Muscle layer of colon (tissue), 2 donors: Measurements from ENCODE around the gene FRMD3.
A peak's percentile ranks its signal among the peaks of the same experiment; 100 is the strongest.

ENCODE experiments used
- H3K27ac ChIP-seq: one replicate; pipeline ENCODE4 v1.7.0; 2013; ENCODE audit warnings: low read depth, mild to moderate bottlenecking, low read length, moderate library complexity
- H3K27me3 ChIP-seq, 2 donors: one replicate each; pipeline ENCODE4 v1.7.0; 2013; ENCODE audit warnings: low read length in 2 of 2, mild to moderate bottlenecking in 2 of 2; ENCODE audit not compliant: insufficient read depth in 2 of 2, control insufficient read depth in 1 of 2
- H3K36me3 ChIP-seq: one replicate; pipeline ENCODE4 v1.7.0; 2013; ENCODE audit warnings: mild to moderate bottlenecking, low read length; ENCODE audit not compliant: insufficient read depth
- H3K4me1 ChIP-seq: one replicate; pipeline ENCODE4 v1.7.0; 2013; ENCODE audit warnings: mild to moderate bottlenecking, low read length; ENCODE audit not compliant: insufficient read depth
- H3K4me3 ChIP-seq, 2 donors: one replicate each; pipeline ENCODE4 v1.7.0; 2013; ENCODE audit warnings: low read length in 2 of 2, low read depth in 1 of 2, mild to moderate bottlenecking in 1 of 2, moderate library complexity in 1 of 2
- H3K9ac ChIP-seq: one replicate; pipeline ENCODE4 v1.7.0; 2013; ENCODE audit warnings: low read length
- H3K9me3 ChIP-seq: one replicate; pipeline ENCODE4 v1.7.0; 2013; ENCODE audit warnings: mild to moderate bottlenecking, low read length
- donor health status: abdominal sarcoma.
- donor health status: Adenocarcinoma of cecum.

The FRMD3 gene

GRCh38 chr9:83219154-83219923 is 318.9 kb downstream of the FRMD3 start:
- Histone ChIP-seq H3K27ac (peak overlapping the region; percentile 71), H3K9ac (no peak overlapping the region), H3K36me3 (no peaks in the 10 kb centered on the region), H3K27me3 (no peaks in the 10 kb centered on the region), H3K9me3 (no peaks in the 10 kb centered on the region), H3K4me1 (peaks cover 6% of the 10 kb centered on the region), H3K4me3 (peak overlapping the region; percentile 40 to 55)

- Histone ChIP-seq H3K9me3 (no peaks in the 10 kb centered on the region), H3K36me3 (no peaks in the 10 kb centered on the region), H3K27ac (no peak overlapping the region), H3K9ac (no peak overlapping the region), H3K27me3 (no peaks in the 10 kb centered on the region), H3K4me3 (no peak overlapping the region), H3K4me1 (peaks cover 6% of the 10 kb centered on the region)
Observed at GRCh38 chr9:83218411-83219090, 319.6 kb downstream of the FRMD3 start.

GRCh38 chr9:83209188-83209731 is 328.9 kb downstream of the FRMD3 start:
- Histone ChIP-seq H3K27me3 (no peaks in the 10 kb centered on the region), H3K4me1 (no peaks in the 10 kb centered on the region), H3K27ac (no peak overlapping the region), H3K4me3 (no peak overlapping the region), H3K36me3 (no peaks in the 10 kb centered on the region), H3K9me3 (no peaks in the 10 kb centered on the region), H3K9ac (no peak overlapping the region)

GRCh38 chr9:83208065-83208850 is 329.9 kb downstream of the FRMD3 start:
- no peak overlapping the region for H3K27ac ChIP-seq

GRCh38 chr9:83204047-83204446 is 334.2 kb downstream of the FRMD3 start:
- Histone ChIP-seq H3K9ac (no peak overlapping the region), H3K4me1 (no peaks in the 10 kb centered on the region), H3K36me3 (no peaks in the 10 kb centered on the region), H3K4me3 (no peak overlapping the region), H3K27ac (no peak overlapping the region), H3K9me3 (no peaks in the 10 kb centered on the region), H3K27me3 (no peaks in the 10 kb centered on the region)

More at GRCh38 chr9:83208065-83208850, 329.9 kb downstream of the FRMD3 start:
- Histone ChIP-seq H3K4me3 (no peak overlapping the region), H3K36me3 (no peaks in the 10 kb centered on the region), H3K9ac (no peak overlapping the region), H3K27me3 (no peaks in the 10 kb centered on the region), H3K4me1 (no peaks in the 10 kb centered on the region), H3K9me3 (no peaks in the 10 kb centered on the region)

GRCh38 chr9:83200531-83200930 is 337.7 kb downstream of the FRMD3 start:
- H3K9ac ChIP-seq, result no peak overlapping the region

GRCh38 chr9:83199832-83200231 is 338.4 kb downstream of the FRMD3 start:
- Histone ChIP-seq H3K27ac (no peak overlapping the region), H3K9me3 (no peaks in the 10 kb centered on the region), H3K4me1 (no peaks in the 10 kb centered on the region), H3K27me3 (no peaks in the 10 kb centered on the region), H3K4me3 (no peak overlapping the region), H3K36me3 (no peaks in the 10 kb centered on the region), H3K9ac (no peak overlapping the region)

More at GRCh38 chr9:83200531-83200930, 337.7 kb downstream of the FRMD3 start:
- H3K27ac ChIP-seq, result no peak overlapping the region
- H3K36me3 ChIP-seq, result no peaks in the 10 kb centered on the region
- H3K9me3 ChIP-seq, result no peaks in the 10 kb centered on the region
- no peak overlapping the region for H3K4me3 ChIP-seq
- no peaks in the 10 kb centered on the region for H3K4me1 ChIP-seq
- H3K27me3 ChIP-seq, result no peaks in the 10 kb centered on the region

GRCh38 chr9:83199240-83199639 is 339.0 kb downstream of the FRMD3 start:
- no peak overlapping the region for H3K9ac ChIP-seq
- H3K27me3 ChIP-seq, result no peaks in the 10 kb centered on the region
- no peaks in the 10 kb centered on the region for H3K9me3 ChIP-seq
- H3K36me3 ChIP-seq, result no peaks in the 10 kb centered on the region
- H3K27ac ChIP-seq, result no peak overlapping the region
- H3K4me3 ChIP-seq, result no peak overlapping the region
- no peaks in the 10 kb centered on the region for H3K4me1 ChIP-seq

- Histone ChIP-seq H3K9me3 (no peaks in the 10 kb centered on the region), H3K27me3 (no peaks in the 10 kb centered on the region), H3K9ac (no peak overlapping the region), H3K27ac (no peak overlapping the region), H3K4me3 (no peak overlapping the region), H3K4me1 (no peaks in the 10 kb centered on the region), H3K36me3 (no peaks in the 10 kb centered on the region)
Observed at GRCh38 chr9:83198371-83198770, 339.8 kb downstream of the FRMD3 start.

- no peaks in the 10 kb centered on the region for H3K36me3 ChIP-seq
- H3K9ac ChIP-seq, result no peak overlapping the region
- no peak overlapping the region for H3K4me3 ChIP-seq
Observed at GRCh38 chr9:83197591-83197990, 340.6 kb downstream of the FRMD3 start.

GRCh38 chr9:83196946-83197345 is 341.3 kb downstream of the FRMD3 start:
- H3K27me3 ChIP-seq, result no peaks in the 10 kb centered on the region
- H3K27ac ChIP-seq, result no peak overlapping the region
- no peaks in the 10 kb centered on the region for H3K9me3 ChIP-seq
- no peak overlapping the region for H3K9ac ChIP-seq
- H3K4me3 ChIP-seq, result no peak overlapping the region
- H3K4me1 ChIP-seq, result no peaks in the 10 kb centered on the region
- H3K36me3 ChIP-seq, result no peaks in the 10 kb centered on the region

More at GRCh38 chr9:83197591-83197990, 340.6 kb downstream of the FRMD3 start:
- H3K27me3 ChIP-seq, result no peaks in the 10 kb centered on the region
- H3K9me3 ChIP-seq, result no peaks in the 10 kb centered on the region
- H3K4me1 ChIP-seq, result no peaks in the 10 kb centered on the region
- H3K27ac ChIP-seq, result no peak overlapping the region
